Measurements from ENCODE around the gene LHPP.

LHPP gene

DNA sequence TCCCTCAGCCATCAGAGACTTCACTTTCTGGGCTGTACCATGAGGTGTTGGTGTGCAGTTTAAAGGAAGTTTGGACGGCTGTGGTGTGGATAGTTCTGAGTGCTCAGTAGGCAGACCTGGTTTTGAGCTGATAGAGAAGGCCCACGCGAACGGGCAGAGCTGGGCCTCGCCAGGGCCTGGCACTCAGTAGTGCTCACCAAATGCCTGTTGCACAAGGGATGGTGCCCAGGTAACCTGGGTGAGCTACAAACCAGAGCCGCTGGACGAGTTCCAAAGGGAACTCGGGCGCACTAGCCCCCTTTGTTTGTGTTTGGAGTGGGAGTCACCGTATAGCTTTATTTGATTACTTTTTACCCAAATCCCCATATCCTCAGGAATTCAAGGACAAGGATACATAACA lies 95.5 kb downstream of the LHPP start:
- H3K27ac ChIP-seq, result no peak overlapping the region
- no peak overlapping the region for H3K9ac ChIP-seq
- H3K4me2 ChIP-seq, result peak overlapping the region in 1 of 11 experiments; percentile 12; a peak in 1 of 22 replicates
- no peak overlapping the region for H3K4me3 ChIP-seq
- H3K9me3 ChIP-seq (replicated peaks in 1 of 11), result peaks cover 5 to 11% (median 8%) of the 10 kb centered on the region in 11 experiments; a peak in 11 of 22 replicates
- H3K27me3 ChIP-seq, result no peaks in the 10 kb centered on the region
- no peak for TF ChIP-seq Cebpa-rat (IDR thresholded peaks at IDR 0.05)
- H4K20me1 ChIP-seq, result no peaks in the 10 kb centered on the region; a peak in 1 of 22 replicates
- H3K36me3 ChIP-seq, result no peaks in the 10 kb centered on the region
- H3K4me1 ChIP-seq, result peaks cover 20 to 40% (median 33%) of the 10 kb centered on the region in 10 experiments

DNA sequence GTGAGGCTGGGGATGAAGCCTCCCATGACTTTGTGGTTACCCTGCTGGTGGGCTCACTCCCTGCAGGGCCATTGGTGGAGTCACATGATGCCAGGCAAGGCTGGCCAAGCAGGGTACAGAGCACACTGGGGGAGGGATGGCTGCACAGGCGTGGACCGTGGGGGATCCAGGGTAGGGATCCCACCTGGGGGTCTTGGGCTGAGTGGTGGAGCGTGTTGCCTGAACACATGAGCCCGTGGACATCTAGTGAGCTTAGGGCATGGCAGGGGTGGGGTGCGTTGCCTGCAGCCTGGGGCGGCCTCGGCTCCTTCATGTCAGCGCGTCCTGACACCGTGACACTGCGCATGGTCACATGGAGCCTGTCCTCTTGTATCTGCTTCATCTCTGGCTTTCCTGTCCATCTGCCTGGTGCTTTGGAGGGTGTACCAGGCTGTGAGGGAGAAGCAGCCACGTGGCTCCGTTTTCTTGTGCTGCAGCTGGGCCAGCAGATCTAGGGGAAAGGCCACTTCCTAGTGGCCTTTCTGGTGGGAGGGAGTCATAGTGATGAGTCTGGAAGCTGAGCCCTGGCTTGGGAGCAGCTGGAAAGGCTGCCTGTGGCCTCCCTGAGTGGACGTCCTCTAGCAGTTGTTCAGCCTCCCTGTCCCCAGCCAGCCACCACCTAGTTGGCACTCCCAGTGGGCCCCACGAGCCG lies 96.2 kb downstream of the LHPP start:
- Histone ChIP-seq H3K9ac (no peak overlapping the region), H3K36me3 (no peaks in the 10 kb centered on the region), H4K20me1 (no peaks in the 10 kb centered on the region), H3K27me3 (no peaks in the 10 kb centered on the region), H3K4me2 (peak overlapping the region in 3 of 11 experiments; percentile 12 to 32 (median 23); a peak in 3 of 22 replicates), H3K4me1 (peaks cover 20 to 39% (median 31%) of the 10 kb centered on the region in 10 experiments), H3K4me3 (no peak overlapping the region), H3K9me3 (replicated peaks in 1 of 11) (peaks cover 5 to 11% (median 8%) of the 10 kb centered on the region in 11 experiments; a peak in 11 of 22 replicates), H3K27ac (no peak overlapping the region)
- no peak for TF ChIP-seq Cebpa-rat (IDR thresholded peaks at IDR 0.05)

DNA sequence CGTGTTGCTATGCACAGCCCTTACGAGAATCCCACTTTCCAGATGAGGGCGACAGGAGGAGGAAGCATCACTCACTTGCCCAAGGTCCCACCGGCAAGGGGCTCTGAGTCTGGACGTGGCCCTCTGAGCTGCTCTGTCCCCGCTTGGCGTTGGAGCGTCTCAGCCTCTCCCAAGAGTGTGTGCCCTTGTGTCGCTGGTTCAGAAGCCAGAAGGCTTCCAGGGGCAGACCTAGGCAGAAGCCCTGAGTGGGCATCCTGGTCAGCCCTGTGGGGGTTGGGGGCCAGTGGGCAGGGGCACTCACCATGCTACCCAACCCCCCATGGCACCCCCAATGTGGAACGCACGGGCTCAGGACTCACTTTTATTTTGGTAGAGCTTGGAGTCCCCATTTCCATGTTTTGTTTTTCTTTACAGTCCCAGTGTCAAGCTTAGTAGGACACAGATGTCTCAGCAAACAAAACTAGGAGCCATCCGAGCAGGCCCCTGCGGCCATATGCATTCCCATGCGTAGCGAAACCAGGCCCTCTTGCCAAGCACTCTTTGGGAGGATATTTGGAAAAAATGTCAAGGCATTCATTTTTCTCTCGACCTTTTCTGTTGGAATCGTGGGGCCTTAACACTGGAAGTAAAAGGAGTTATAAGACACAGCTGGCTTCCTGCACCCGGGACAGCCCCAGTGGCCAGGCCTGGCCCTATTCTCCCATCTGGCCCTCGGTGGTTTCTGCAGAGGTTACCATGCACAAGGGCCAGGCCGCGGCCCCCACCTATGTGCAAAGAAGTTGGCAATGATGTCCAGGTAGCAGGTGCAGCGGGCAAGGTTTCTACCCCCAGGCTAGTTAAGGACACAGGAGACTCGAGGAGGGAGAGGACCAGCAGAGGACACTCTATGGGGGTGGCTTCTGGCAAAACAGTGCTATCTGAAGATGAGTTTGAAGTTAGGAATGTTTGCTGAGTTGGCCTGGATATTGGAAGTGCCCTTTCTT lies 97.0 kb downstream of the LHPP start:
- peak overlapping the region in 4 of 11 experiments; percentile 32 to 80 (median 76); a peak in 6 of 22 replicates for H3K4me2 ChIP-seq
- H3K36me3 ChIP-seq, result no peaks in the 10 kb centered on the region
- no peak for TF ChIP-seq Cebpa-rat (IDR thresholded peaks at IDR 0.05)
- H4K20me1 ChIP-seq, result no peaks in the 10 kb centered on the region
- no peak overlapping the region for H3K9ac ChIP-seq
- H3K9me3 ChIP-seq (replicated peaks in 1 of 11), result peaks cover 5 to 11% (median 8%) of the 10 kb centered on the region in 11 experiments; a peak in 11 of 22 replicates
- no peak overlapping the region for H3K27ac ChIP-seq
- no peaks in the 10 kb centered on the region for H3K27me3 ChIP-seq
- H3K4me1 ChIP-seq, result peaks cover 20 to 39% (median 29%) of the 10 kb centered on the region in 10 experiments
- H3K4me3 ChIP-seq, result no peak overlapping the region

DNA sequence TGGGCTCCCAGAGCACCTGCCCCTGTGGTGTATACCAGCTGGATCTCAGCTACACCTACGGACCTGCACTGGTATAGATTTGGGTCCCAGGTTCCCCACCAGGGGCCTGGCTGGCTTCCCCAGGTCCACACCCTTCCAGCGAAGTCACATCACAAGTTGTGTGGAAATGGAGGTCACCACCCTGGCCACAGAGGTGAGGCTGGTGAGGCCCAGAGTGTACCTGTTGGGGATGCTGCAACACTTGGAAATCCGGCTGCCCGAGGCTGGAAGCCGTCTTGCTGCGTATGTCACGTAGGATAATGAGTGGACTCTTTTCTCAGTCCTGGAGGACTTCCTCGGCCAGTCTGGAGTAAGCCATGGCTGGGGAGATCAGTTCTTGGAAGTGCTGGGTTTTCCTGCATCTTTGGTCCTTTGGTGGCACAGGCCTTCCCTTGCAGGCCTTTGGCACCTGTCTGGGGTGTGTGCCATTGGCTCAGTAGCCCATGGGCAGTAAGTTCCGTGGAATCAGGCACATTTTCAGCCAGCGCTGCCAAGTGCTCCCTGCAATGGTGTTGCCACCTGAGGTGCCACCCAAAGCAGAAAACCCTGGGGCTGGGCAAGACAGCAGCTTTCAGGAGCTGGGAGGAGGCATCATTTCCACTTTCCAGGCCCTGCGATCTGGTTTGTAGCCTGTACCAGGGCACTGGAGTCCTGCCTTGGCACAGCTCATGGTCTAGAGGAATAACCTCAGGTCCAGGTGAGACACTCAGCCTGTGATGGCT lies 97.9 kb downstream of the LHPP start:
- Histone ChIP-seq H3K27ac (no peak overlapping the region), H3K9ac (no peak overlapping the region), H3K4me1 (peaks cover 20 to 39% (median 29%) of the 10 kb centered on the region in 10 experiments), H3K4me2 (peak overlapping the region; percentile 68 to 95 (median 80)), H4K20me1 (no peaks in the 10 kb centered on the region), H3K9me3 (replicated peaks in 1 of 11) (peaks cover 5 to 11% (median 8%) of the 10 kb centered on the region in 11 experiments; a peak in 11 of 22 replicates), H3K27me3 (no peaks in the 10 kb centered on the region), H3K36me3 (no peaks in the 10 kb centered on the region), H3K4me3 (no peak overlapping the region)
- no peak for TF ChIP-seq Cebpa-rat (IDR thresholded peaks at IDR 0.05)

DNA sequence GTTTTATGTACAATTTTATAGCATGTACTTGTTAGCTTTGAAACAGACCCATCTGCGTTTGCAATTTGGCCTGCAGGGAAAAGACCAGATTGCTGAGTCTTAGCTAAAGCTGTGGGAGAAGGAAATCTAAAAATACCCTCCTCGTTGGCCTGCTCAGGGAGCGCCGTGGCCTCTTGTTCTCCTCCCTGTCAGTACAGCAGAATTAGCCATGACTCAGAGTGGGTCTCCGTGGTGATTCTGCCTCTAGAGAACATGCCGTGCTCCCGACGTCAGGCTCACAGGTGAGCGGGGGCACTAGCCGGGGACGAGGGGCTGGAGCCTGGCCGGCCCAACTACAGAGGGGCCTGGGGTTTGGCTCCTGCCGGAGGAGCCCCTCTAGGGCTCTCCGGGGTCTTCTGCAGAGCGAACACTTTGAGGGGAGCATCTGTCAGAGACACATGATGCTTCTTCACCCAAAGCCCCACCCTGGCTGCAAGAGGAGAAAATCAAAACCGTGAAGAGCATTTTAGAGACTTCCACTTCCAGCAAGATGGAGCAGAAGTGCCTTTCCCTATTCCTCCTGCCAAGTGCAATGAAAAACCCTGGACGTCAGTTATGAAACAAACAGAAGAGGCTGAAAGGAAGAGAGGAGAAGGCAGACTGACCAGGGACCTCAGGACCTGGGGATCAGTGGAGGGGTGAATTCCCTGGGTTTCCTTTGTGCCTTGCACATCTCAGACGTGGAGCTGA lies 98.9 kb downstream of the LHPP start:
- peak overlapping the region; percentile 68 to 95 (median 80) for H3K4me2 ChIP-seq
- TF ChIP-seq Cebpa-rat (IDR thresholded peaks at IDR 0.05), result no peak
- H3K36me3 ChIP-seq, result no peaks in the 10 kb centered on the region
- 0 out of 20 replicates have a peak overlapping the region, but pooled peaks of 1 of the 10 experiments have one; percentile 12 for H3K4me3 ChIP-seq
- no peaks in the 10 kb centered on the region for H4K20me1 ChIP-seq
- peak overlapping the region in 7 of 11 experiments; percentile 4 to 51 (median 20); a peak in 5 of 22 replicates for H3K9ac ChIP-seq
- no peak overlapping the region for H3K27ac ChIP-seq
- peaks cover 5 to 11% (median 8%) of the 10 kb centered on the region in 11 experiments; a peak in 11 of 22 replicates for H3K9me3 ChIP-seq (replicated peaks in 1 of 11)
- H3K4me1 ChIP-seq, result peaks cover 26 to 41% (median 35%) of the 10 kb centered on the region in 10 experiments
- peaks cover 0 to 7% (median 1%) of the 10 kb centered on the region in 11 experiments; a peak in 7 of 22 replicates for H3K27me3 ChIP-seq

- Histone ChIP-seq H3K36me3 (no peaks in the 10 kb centered on the region), H4K20me1 (peaks cover 0 to 2% (median 0%) of the 10 kb centered on the region in 11 experiments; a peak in 1 of 22 replicates), H3K9me3 (replicated peaks in 1 of 11) (peaks cover 5 to 11% (median 8%) of the 10 kb centered on the region in 11 experiments; a peak in 11 of 22 replicates), H3K27ac (no peak overlapping the region), H3K4me1 (peaks cover 29 to 48% (median 42%) of the 10 kb centered on the region in 10 experiments), H3K9ac (no peak overlapping the region), H3K4me2 (peak overlapping the region; percentile 68 to 95 (median 80)), H3K27me3 (peaks cover 0 to 13% (median 6%) of the 10 kb centered on the region in 11 experiments; a peak in 9 of 22 replicates), H3K4me3 (no peak overlapping the region)
- TF ChIP-seq Cebpa-rat (IDR thresholded peaks at IDR 0.05), result no peak
Observed at GRCh38 chr10:124561206-124561605, 99.6 kb downstream of the LHPP start.

DNA sequence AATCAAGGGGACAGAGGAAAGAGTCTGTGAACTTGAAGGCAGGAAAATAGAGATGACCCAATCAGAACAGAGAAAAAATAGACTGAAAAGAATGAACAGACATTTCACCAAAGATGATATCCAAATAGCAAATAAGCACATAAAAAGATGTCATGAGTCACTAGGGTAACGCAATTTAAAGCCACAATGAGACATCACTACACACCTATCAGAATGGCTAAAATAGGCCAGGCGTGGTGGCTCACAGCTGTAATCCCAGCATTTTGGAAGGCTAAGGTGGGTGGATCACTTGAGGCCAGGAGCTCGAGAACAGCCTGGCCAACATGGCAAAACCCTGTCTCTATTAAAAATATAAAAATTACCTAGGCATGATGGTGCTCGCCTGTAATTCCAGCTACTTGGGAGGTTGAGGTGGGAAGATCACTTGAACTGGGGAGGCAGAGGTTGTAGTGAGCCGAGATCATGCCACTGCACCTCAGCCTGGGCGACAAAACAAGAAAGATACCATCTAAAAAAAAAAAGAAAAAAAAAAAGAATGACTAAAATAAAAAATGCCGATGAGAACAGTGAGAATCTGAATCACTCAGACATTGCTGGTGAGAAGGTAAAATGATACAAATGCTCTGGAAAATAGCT lies 100.9 kb downstream of the LHPP start:
- peaks cover 0 to 22% (median 6%) of the 10 kb centered on the region in 11 experiments; a peak in 9 of 22 replicates for H3K27me3 ChIP-seq
- no peak overlapping the region for H3K4me3 ChIP-seq
- H4K20me1 ChIP-seq, result peaks cover 0 to 4% (median 0%) of the 10 kb centered on the region in 11 experiments; a peak in 1 of 22 replicates
- no peaks in the 10 kb centered on the region for H3K36me3 ChIP-seq
- H3K4me2 ChIP-seq, result peak overlapping the region in 1 of 11 experiments; percentile 17; a peak in 1 of 22 replicates
- H3K4me1 ChIP-seq, result peaks cover 29 to 50% (median 47%) of the 10 kb centered on the region in 10 experiments
- H3K27ac ChIP-seq, result no peak overlapping the region
- H3K9ac ChIP-seq, result no peak overlapping the region
- peaks cover 5 to 11% (median 8%) of the 10 kb centered on the region in 11 experiments; a peak in 11 of 22 replicates for H3K9me3 ChIP-seq (replicated peaks in 1 of 11)
- TF ChIP-seq Cebpa-rat (IDR thresholded peaks at IDR 0.05), result no peak

Measured in BLaER1 treated with 17β-estradiol and CSF1 and Interleukin-3, amounts not matched to agents 10 nM and 100 nM (cell line).